Vagina (tissue), 2 donors: ENCODE data around the gene ADRM1.

Experiments
- POLR2A ChIP-seq, 2 donors: fragments of 450-650 bp; IDR thresholded peaks; one replicate each; pipeline ENCODE4 v1.6.1; 2017; ENCODE audit warnings: antibody characterized with exemption in 2 of 2, mild to moderate bottlenecking in 2 of 2, moderate library complexity in 2 of 2
- POLR2AphosphoS5 ChIP-seq, 2 donors: sonication (generic); formaldehyde crosslinking; IDR thresholded peaks; one replicate each; pipeline ENCODE4 v1.9.0; 2017; ENCODE audit warnings: antibody characterized with exemption in 2 of 2, mild to moderate bottlenecking in 2 of 2, low read depth in 1 of 2; ENCODE audit not compliant: insufficient read depth in 1 of 2
- TF ChIP-seq, protein P1 (sequence below), 3 experiments: fragments of 450-650 bp in 2 of 3; fragments of 200-600 bp in 1 of 3; sonication (generic) in 1 of 3; IDR thresholded peaks; one replicate each; pipeline ENCODE4 v1.5.1; 2017 to 2019; ENCODE audit warnings: antibody characterized with exemption in 3 of 3, mild to moderate bottlenecking in 2 of 3, moderate library complexity in 2 of 3

DNA sequence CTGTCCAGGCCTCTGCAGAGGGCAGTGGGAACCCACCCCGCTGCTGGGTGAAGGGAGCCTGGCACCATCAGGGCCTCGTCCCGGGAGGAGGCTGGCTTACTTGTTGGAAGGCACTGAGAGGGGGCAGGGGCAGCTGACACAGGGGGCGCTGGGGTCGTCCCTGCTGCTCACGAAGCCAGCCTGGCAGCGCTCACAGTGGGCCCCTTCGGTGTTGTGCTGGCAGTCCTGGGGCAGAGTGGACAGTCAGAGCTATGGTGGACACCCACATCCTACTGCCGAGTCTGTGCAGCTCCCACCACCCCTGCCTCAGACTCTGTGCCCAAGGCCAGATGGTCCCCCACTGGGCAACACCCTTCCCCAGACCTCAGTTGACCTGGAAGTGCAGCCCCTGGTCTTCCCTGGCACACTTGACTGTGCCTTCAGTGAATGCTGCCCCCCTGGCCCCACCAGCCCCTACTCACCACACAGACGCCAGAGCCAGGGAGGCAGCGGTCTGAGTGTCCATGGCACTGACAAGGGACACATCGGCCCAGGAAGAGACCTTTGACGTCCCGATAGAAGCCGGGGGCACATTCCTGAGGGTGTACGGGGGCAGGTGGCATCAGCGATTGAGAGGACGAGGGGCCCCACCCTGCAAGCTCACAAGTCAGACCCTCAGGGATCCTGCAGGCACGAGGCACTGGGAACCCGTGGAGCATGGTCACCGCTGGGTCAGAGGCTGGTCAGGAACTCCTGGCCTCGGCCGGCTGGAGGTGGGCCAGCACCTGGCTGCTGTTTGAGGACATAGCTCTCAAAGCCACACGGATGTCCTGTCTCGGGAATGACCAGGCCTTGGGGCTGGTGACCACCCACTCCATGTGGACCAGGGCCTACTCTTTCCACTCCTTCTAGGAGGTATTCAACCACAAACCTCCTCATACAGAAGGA, 21.4 kb downstream of the ADRM1 start:
- TF ChIP-seq POLR2A (IDR thresholded peaks at IDR 0.05) (no peak), POLR2AphosphoS5 (IDR thresholded peaks at IDR 0.05; ENCODE audit: insufficient read depth in 1 of 2, low read depth in 1 of 2) (no peak)
- TF ChIP-seq, protein P1, sequence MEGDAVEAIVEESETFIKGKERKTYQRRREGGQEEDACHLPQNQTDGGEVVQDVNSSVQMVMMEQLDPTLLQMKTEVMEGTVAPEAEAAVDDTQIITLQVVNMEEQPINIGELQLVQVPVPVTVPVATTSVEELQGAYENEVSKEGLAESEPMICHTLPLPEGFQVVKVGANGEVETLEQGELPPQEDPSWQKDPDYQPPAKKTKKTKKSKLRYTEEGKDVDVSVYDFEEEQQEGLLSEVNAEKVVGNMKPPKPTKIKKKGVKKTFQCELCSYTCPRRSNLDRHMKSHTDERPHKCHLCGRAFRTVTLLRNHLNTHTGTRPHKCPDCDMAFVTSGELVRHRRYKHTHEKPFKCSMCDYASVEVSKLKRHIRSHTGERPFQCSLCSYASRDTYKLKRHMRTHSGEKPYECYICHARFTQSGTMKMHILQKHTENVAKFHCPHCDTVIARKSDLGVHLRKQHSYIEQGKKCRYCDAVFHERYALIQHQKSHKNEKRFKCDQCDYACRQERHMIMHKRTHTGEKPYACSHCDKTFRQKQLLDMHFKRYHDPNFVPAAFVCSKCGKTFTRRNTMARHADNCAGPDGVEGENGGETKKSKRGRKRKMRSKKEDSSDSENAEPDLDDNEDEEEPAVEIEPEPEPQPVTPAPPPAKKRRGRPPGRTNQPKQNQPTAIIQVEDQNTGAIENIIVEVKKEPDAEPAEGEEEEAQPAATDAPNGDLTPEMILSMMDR (IDR thresholded peaks at IDR 0.05) = no peak
